Mesothelial cell of epicardium (in vitro differentiated cells): Measurements from ENCODE around the gene DNAH7. TPM values are rescaled to one million over a fixed set of nuclear protein-coding genes. Genes with fewer than 3 reads are reported as not detected.

Experiments used
- DNase-seq, 2 experiments: peaks; one replicate each; pipeline ENCODE4 v3.0.0; 2021; ENCODE audit warnings: low spot score in 2 of 2; ENCODE audit not compliant: unreplicated experiment in 2 of 2
- H3K27ac Mint-ChIP-seq: 2 replicates; pipeline ENCODE4 v1.8.0; 2021; ENCODE audit warnings: mixed read lengths
- H3K27me3 Mint-ChIP-seq: 2 replicates; pipeline ENCODE4 v1.8.0; 2021; ENCODE audit warnings: low read depth, mixed read lengths
- H3K36me3 Mint-ChIP-seq: 2 replicates; pipeline ENCODE4 v1.8.0; 2021; ENCODE audit warnings: mixed read lengths
- H3K4me1 Mint-ChIP-seq: 2 replicates; pipeline ENCODE4 v1.8.0; 2021; ENCODE audit warnings: mixed read lengths
- H3K4me3 Mint-ChIP-seq: 2 replicates; pipeline ENCODE4 v1.8.0; 2021; ENCODE audit warnings: mild to moderate bottlenecking, moderate library complexity, mixed read lengths
- H3K9me3 Mint-ChIP-seq: 2 replicates; pipeline ENCODE4 v1.8.0; 2021; ENCODE audit warnings: mixed read lengths
- CTCF ChIP-seq: fragments of 200-600 bp; sonication (generic); IDR thresholded peaks from one replicate; pipeline ENCODE4 v1.5.0; 2021; ENCODE audit warnings: antibody characterized with exemption; ENCODE audit not compliant: unreplicated experiment
- total RNA-seq: library from RNA; stranded (reverse); gene quantifications from 3 replicates; pipeline ENCODE4 v1.2.1, GENCODE V29; 2021

The DNAH7 gene
- total RNA-seq, 1 donor from 2014 or later, result 0.63 TPM

- Mint-ChIP-seq H3K4me1 (peaks cover 7% of the 10 kb centered on the region), H3K9me3 (no peaks in the 10 kb centered on the region), H3K27me3 (no peaks in the 10 kb centered on the region), H3K36me3 (peaks cover 40% of the 10 kb centered on the region), H3K27ac (no peak overlapping the region), H3K4me3 (no peak overlapping the region)
- no peak for DNase-seq
- no peak for TF ChIP-seq CTCF
These were observed 341.5 kb downstream of the DNAH7 start for GRCh38 chr2:195727106-195727505.

GRCh38 chr2:195722075-195722474, 346.6 kb downstream of the DNAH7 start:
- Mint-ChIP-seq H3K27me3 (no peaks in the 10 kb centered on the region), H3K4me1 (no peaks in the 10 kb centered on the region), H3K4me3 (no peak overlapping the region), H3K9me3 (no peaks in the 10 kb centered on the region), H3K36me3 (peaks cover 28% of the 10 kb centered on the region), H3K27ac (no peak overlapping the region)
- no peak for TF ChIP-seq CTCF
- DNase-seq, result no peak

- no peak for TF ChIP-seq CTCF
- no peaks in the 10 kb centered on the region for H3K9me3 Mint-ChIP-seq
- no peak overlapping the region for H3K4me3 Mint-ChIP-seq
- H3K36me3 Mint-ChIP-seq, result peaks cover 36% of the 10 kb centered on the region
- no peaks in the 10 kb centered on the region for H3K4me1 Mint-ChIP-seq
- no peak overlapping the region for H3K27ac Mint-ChIP-seq
- no peaks in the 10 kb centered on the region for H3K27me3 Mint-ChIP-seq
- no peak for DNase-seq
These were observed 347.6 kb downstream of the DNAH7 start for GRCh38 chr2:195721042-195721441.

- no peaks in the 10 kb centered on the region for H3K27me3 Mint-ChIP-seq
- DNase-seq, result no peak
- no peak overlapping the region for H3K27ac Mint-ChIP-seq
- H3K4me1 Mint-ChIP-seq, result no peaks in the 10 kb centered on the region
- peaks cover 45% of the 10 kb centered on the region for H3K36me3 Mint-ChIP-seq
- no peaks in the 10 kb centered on the region for H3K9me3 Mint-ChIP-seq
- H3K4me3 Mint-ChIP-seq, result no peak overlapping the region
- TF ChIP-seq CTCF, result no peak
These were observed 352.2 kb downstream of the DNAH7 start for GRCh38 chr2:195716466-195716865.

GRCh38 chr2:195711478-195711877, 357.2 kb downstream of the DNAH7 start:
- H3K27me3 Mint-ChIP-seq, result no peaks in the 10 kb centered on the region
- H3K27ac Mint-ChIP-seq, result no peak overlapping the region
- no peak for TF ChIP-seq CTCF
- H3K36me3 Mint-ChIP-seq, result peaks cover 40% of the 10 kb centered on the region
- H3K4me1 Mint-ChIP-seq, result peaks cover 5% of the 10 kb centered on the region
- DNase-seq, result no peak
- H3K4me3 Mint-ChIP-seq, result no peak overlapping the region
- peaks cover 4% of the 10 kb centered on the region for H3K9me3 Mint-ChIP-seq
